Breast epithelium (tissue), 4 donors: ENCODE results near the gene RAC2. TPM values are rescaled to one million over a fixed set of nuclear protein-coding genes. Genes with fewer than 3 reads are reported as not detected.

Experiments
- DNase-seq, 2 donors: peaks; one replicate each; pipeline ENCODE4 v3.0.0-alpha.2; 2019; ENCODE audit warnings: low spot score in 2 of 2
- H3K27ac ChIP-seq, 2 donors: fragments of 200-600 bp; sonication (generic) in 1 of 2; one replicate each; pipeline ENCODE4 v1.5.1; 2016 to 2019; ENCODE audit warnings: mild to moderate bottlenecking in 1 of 2
- H3K27me3 ChIP-seq, 2 donors: fragments of 200-600 bp; sonication (generic) in 1 of 2; one replicate each; pipeline versions ENCODE4 v1.5.1 to v1.6.0; 2017 to 2019; ENCODE audit warnings: control low read depth in 1 of 2, mild to moderate bottlenecking in 1 of 2
- H3K36me3 ChIP-seq: fragments of 200-600 bp; one replicate; pipeline ENCODE4 v1.5.1; 2019
- H3K4me1 ChIP-seq, 2 donors: fragments of 200-600 bp; sonication (generic); one replicate each; pipeline ENCODE4 v1.5.1; 2016 to 2019; ENCODE audit warnings: control low read depth in 1 of 2
- H3K4me3 ChIP-seq, 3 donors: fragments of 200-600 bp; sonication (generic); 1 replicate in 2 of 3; 2 replicates in 1 of 3; pipeline ENCODE4 v1.5.1; 2016 to 2019; ENCODE audit warnings: mild to moderate bottlenecking in 3 of 3, moderate library complexity in 2 of 3
- H3K9me3 ChIP-seq, 2 donors: fragments of 200-600 bp; sonication (generic) in 1 of 2; one replicate each; pipeline ENCODE4 v1.5.1; 2016 to 2019; ENCODE audit warnings: control low read depth in 1 of 2
- POLR2A ChIP-seq: fragments of 450-650 bp; IDR thresholded peaks from one replicate; pipeline ENCODE4 v1.6.1; 2016; ENCODE audit warnings: antibody characterized with exemption, mild to moderate bottlenecking, moderate library complexity
- POLR2AphosphoS5 ChIP-seq, 3 donors: sonication (generic); formaldehyde crosslinking; IDR thresholded peaks; one replicate each; pipeline ENCODE4 v1.6.1; 2017; ENCODE audit warnings: antibody characterized with exemption in 3 of 3
- intact Hi-C: fragments of 100-400 bp; cut with DNase I; formaldehyde crosslinking; loops from one replicate; pipeline ENCODE4 v1.15.1; 2023; ENCODE audit warnings: low total_unique reads
- total RNA-seq, 3 donors: library from RNA; depleted of rRNA; stranded (reverse); fragments of >200 nt; gene quantifications; one replicate each; pipeline ENCODE4 v1.1.0, GENCODE V29; 2016
- TF ChIP-seq, protein P1 (sequence below), 3 donors: fragments of 450-650 bp; IDR thresholded peaks; one replicate each; pipeline ENCODE4 v1.5.1; 2016 to 2017; ENCODE audit warnings: antibody characterized with exemption in 3 of 3, mild to moderate bottlenecking in 3 of 3, moderate library complexity in 3 of 3

The RAC2 gene
- total RNA-seq, 3 donors from 2014 or later: 10.5 to 12.0 (median 11.5) TPM

DNA sequence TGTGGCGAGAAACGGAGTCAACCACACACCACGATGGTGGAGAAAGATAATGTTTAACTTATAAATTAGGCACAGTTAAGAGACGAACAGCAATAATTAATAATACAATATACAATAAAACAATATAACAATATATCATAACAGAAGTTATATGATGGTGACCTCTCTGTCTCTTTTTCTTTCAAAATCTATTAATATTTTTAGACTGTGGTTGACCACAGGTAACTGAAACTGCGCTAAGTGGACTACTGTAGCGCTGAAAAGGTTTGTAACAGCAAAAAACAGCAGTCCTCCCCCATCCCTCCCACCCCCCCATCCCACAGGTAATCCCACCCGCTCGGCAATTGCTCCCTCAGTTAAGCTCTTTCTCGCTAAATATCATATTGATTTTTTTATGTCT lies 28.2 kb downstream of the RAC2 start:
- TF ChIP-seq POLR2AphosphoS5 (IDR thresholded peaks at IDR 0.05) (no peak), POLR2A (no peak)
- TF ChIP-seq, protein P1, sequence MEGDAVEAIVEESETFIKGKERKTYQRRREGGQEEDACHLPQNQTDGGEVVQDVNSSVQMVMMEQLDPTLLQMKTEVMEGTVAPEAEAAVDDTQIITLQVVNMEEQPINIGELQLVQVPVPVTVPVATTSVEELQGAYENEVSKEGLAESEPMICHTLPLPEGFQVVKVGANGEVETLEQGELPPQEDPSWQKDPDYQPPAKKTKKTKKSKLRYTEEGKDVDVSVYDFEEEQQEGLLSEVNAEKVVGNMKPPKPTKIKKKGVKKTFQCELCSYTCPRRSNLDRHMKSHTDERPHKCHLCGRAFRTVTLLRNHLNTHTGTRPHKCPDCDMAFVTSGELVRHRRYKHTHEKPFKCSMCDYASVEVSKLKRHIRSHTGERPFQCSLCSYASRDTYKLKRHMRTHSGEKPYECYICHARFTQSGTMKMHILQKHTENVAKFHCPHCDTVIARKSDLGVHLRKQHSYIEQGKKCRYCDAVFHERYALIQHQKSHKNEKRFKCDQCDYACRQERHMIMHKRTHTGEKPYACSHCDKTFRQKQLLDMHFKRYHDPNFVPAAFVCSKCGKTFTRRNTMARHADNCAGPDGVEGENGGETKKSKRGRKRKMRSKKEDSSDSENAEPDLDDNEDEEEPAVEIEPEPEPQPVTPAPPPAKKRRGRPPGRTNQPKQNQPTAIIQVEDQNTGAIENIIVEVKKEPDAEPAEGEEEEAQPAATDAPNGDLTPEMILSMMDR (IDR thresholded peaks at IDR 0.05): no peak
- intact Hi-C loops: no loop called here
- H3K4me1 ChIP-seq: no peaks in the 10 kb centered on the region
- no peaks in the 10 kb centered on the region for H3K9me3 ChIP-seq
- H3K27me3 ChIP-seq: no peaks in the 10 kb centered on the region
- no peaks in the 10 kb centered on the region for H3K36me3 ChIP-seq
- no peak overlapping the region for H3K27ac ChIP-seq
- no peak for DNase-seq
- H3K4me3 ChIP-seq: no peak overlapping the region

DNA sequence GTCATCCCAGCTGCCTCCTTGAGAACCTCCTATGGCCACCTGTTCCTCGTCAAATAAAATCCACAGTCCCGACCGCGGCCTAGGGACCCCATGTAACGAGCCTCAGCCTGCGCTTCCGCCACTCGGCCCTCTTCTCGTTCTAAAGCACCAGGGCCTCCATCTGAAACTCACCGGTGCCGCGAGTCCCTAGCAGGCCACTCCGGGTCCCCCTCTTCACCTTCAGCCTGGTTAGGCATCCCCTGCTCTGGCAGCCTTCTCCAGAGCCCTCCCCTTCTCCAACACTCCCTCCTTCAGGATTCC lies 29.4 kb downstream of the RAC2 start:
- Histone ChIP-seq H3K27ac (no peak overlapping the region), H3K9me3 (no peaks in the 10 kb centered on the region), H3K36me3 (no peaks in the 10 kb centered on the region), H3K27me3 (no peaks in the 10 kb centered on the region), H3K4me3 (no peak overlapping the region), H3K4me1 (no peaks in the 10 kb centered on the region)
- no peak for DNase-seq
- intact Hi-C loops: no loop called here
- TF ChIP-seq, protein P1 (IDR thresholded peaks at IDR 0.05): no peak
- TF ChIP-seq POLR2A: no peak
- TF ChIP-seq POLR2AphosphoS5 (IDR thresholded peaks at IDR 0.05): no peak

DNA sequence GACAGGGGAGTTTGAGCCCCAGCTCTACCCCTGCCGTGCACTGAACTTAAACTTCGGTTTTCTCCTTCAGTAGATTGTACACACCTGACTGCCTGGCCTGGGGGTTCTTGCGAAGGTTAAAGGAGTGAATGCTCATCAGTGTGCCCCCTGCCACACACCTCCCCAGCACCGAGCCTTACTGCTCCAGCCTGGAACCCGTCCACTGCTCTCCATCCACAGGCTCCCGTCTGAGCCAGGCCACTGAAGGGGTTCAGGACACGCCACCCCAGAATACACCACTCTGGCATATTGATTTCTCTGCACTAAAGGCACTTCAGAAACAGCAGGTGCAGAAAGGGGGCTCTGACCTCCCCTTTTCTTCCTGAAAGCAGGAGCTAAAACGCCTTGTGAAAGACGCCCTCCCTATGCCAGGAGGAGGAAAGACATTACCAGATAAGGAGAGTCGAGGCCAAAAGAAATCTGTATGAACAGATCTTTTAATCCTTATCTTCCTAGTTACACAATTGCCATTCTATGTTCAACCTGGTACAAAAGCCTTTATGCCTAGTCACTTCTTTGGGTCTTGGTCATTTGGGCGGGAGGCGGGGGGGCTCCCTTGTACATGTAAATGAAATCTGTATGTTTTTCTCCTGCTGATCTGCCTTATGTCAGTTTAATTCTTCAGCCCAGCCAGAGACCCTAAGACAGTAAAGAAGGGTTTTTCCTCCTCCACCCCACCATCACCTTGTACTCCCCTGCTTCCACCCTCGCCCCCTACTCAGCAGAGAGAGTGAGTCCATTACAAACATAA lies 29.9 kb downstream of the RAC2 start:
- Histone ChIP-seq H3K4me1 (no peaks in the 10 kb centered on the region), H3K9me3 (no peaks in the 10 kb centered on the region), H3K27me3 (no peaks in the 10 kb centered on the region), H3K4me3 (no peak overlapping the region), H3K27ac (no peak overlapping the region), H3K36me3 (no peaks in the 10 kb centered on the region)
- DNase-seq: no peak
- intact Hi-C loops: no loop called here
- TF ChIP-seq POLR2AphosphoS5 (IDR thresholded peaks at IDR 0.05) (no peak), POLR2A (no peak)

DNA sequence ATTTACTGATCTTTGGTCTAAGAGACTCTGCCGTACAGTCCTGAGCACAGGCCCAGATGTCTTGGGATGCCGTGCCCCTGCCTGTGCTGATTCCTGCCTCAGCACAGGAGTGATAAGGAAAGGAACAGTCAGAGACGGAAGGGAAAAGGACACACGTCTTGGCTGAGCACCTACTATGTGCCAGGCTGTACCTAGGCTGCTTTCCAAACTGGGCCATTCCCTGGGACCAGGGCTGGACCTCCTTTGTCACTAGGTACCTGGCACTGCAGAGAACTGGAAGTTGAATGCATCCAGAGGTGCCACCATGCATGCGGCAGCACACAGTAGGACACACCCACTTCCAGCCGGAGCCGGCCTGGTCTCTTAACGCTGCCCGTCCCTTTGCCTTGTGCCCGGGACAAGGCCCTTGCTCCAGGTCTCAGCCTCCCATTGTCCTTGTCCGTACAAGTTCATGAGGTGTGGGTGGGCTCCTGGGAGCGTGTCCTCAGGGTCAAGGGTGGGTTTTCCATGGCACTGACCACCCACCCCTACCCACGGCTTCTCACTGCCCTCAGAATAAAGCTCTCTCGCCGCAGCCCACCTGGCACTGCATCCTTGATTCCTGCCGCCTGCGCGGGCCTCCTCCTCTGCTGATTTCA lies 30.7 kb downstream of the RAC2 start:
- H3K4me1 ChIP-seq: no peaks in the 10 kb centered on the region
- DNase-seq: no peak
- H3K4me3 ChIP-seq: no peak overlapping the region
- no peaks in the 10 kb centered on the region for H3K36me3 ChIP-seq
- no peaks in the 10 kb centered on the region for H3K9me3 ChIP-seq
- intact Hi-C loops: no loop called here
- H3K27me3 ChIP-seq: no peaks in the 10 kb centered on the region
- no peak for TF ChIP-seq POLR2AphosphoS5 (IDR thresholded peaks at IDR 0.05)
- TF ChIP-seq, protein P1 (IDR thresholded peaks at IDR 0.05): no peak
- no peak for TF ChIP-seq POLR2A
- no peak overlapping the region for H3K27ac ChIP-seq

DNA sequence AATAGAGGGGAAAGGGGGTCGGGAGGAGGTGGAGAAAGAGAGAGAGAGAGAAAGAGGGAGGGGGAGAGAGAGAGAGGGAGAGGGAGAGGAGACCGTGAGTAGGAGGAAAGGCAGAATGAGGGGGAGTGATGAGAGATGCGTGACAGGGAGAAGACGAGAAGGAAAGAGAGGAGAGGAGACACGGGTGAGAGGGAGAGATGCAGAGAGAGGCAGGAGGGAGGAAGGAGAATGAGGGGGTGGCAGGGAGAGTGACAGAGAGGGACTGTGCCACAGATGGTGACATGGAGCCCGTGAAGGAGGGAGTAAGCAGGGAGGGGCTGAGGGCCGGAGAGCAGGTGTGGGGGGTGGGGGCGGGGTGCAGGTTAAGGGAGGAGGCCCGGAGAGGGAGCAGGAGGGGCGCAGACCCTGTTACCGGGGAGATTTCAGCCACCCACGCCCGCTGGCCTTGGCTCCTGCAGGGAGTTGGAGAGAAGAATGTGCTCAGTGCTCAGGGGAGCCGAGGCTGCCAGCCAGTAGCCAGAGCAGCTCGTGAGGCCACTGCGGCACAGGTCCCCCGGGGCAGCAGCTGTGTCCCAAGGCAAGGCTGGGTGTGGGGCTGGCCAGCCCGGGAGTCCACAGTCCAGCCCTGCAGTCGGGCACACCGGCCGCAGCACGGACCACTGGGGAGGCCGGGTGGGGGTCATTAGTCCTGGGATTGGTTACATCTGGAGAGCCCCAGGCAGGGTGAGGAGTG lies 31.7 kb downstream of the RAC2 start, which contains the start of gene SSTR3:
Gene SSTR3, minus strand, starts transcription at position 304 of the 733 bp plus-strand sequence. CDS start 4,674 bp downstream, outside the sequence.
- Histone ChIP-seq H3K4me3 (peak within 1 kb of the TSS in 1 of 3 donors; percentile 15), H3K4me1 (no peaks in the 10 kb centered on the region), H3K36me3 (no peaks in the 10 kb centered on the region), H3K9me3 (no peaks in the 10 kb centered on the region), H3K27ac (no peak within 1 kb of the TSS), H3K27me3 (no peaks in the 10 kb centered on the region)
- intact Hi-C loops: no loop called here
- TF ChIP-seq POLR2A (no peak), POLR2AphosphoS5 (IDR thresholded peaks at IDR 0.05) (no peak)
- TF ChIP-seq, protein P1 (IDR thresholded peaks at IDR 0.05): no peak
- DNase-seq: no peak
